Ishikawa (cell line): Measurements from ENCODE around the gene SMYD3.

Source experiments
- FOXM1 ChIP-seq: IDR thresholded peaks from 2 replicates; pipeline ENCODE4 v1.6.1; 2012; ENCODE audit warnings: low read depth, borderline replicate concordance
- MAX ChIP-seq: IDR thresholded peaks from 2 replicates; pipeline ENCODE4 v1.6.1; 2012
- RAD21 ChIP-seq: IDR thresholded peaks from 2 replicates; pipeline ENCODE4 v1.6.1; 2012; ENCODE audit warnings: low read depth
- ZBTB7A ChIP-seq: IDR thresholded peaks from 2 replicates; pipeline ENCODE4 v1.6.1; 2012; ENCODE audit warnings: low read depth

- TF ChIP-seq FOXM1: no peak
- no peak for TF ChIP-seq RAD21
- no peak for TF ChIP-seq MAX
- no peak for TF ChIP-seq ZBTB7A
Observed at GRCh38 chr1:246181241-246181640, 325.8 kb downstream of the SMYD3 start.
